Liver (tissue), 3 donors: ENCODE data around the gene AKAP10.

ENCODE experiments used
- CTCF ChIP-seq: fragments of 150-350 bp; IDR thresholded peaks from 2 replicates; pipeline ENCODE4 v1.5.1; 2017; ENCODE audit warnings: improper control_type of control experiment, low read depth, low read length; ENCODE audit not compliant: missing input control
- FOXA1 ChIP-seq: IDR thresholded peaks from 2 replicates; pipeline ENCODE4 v1.6.1; 2016; ENCODE audit warnings: antibody characterized with exemption
- HNF4A ChIP-seq, 2 donors: conservative IDR thresholded peaks; 2 replicates each; pipeline ENCODE4 v1.6.1; 2016; ENCODE audit warnings: antibody characterized with exemption in 2 of 2, mild to moderate bottlenecking in 2 of 2
- MAX ChIP-seq: IDR thresholded peaks from 2 replicates; pipeline ENCODE4 v1.6.1; 2016; ENCODE audit warnings: antibody characterized with exemption
- NR2F2 ChIP-seq: IDR thresholded peaks from 2 replicates; pipeline ENCODE4 v1.6.1; 2016; ENCODE audit warnings: antibody characterized with exemption
- RXRA ChIP-seq, 2 donors: IDR thresholded peaks; 2 replicates each; pipeline ENCODE4 v1.6.1; 2017 to 2018; ENCODE audit warnings: antibody characterized with exemption in 2 of 2, mild to moderate bottlenecking in 1 of 2
- SP1 ChIP-seq: IDR thresholded peaks from 2 replicates; pipeline ENCODE4 v1.6.1; 2018; ENCODE audit warnings: antibody characterized with exemption, mild to moderate bottlenecking
- TAF1 ChIP-seq: conservative IDR thresholded peaks from 2 replicates; pipeline ENCODE4 v1.6.1; 2016; ENCODE audit warnings: antibody characterized with exemption, mild to moderate bottlenecking
- donor health status: healthy.
- donor health status: healthy.

- no peak for TF ChIP-seq CTCF
- no peak for TF ChIP-seq RXRA (IDR thresholded peaks at IDR 0.05)
- no peak for TF ChIP-seq TAF1
- no peak for TF ChIP-seq NR2F2
- no peak for TF ChIP-seq MAX
- no peak for TF ChIP-seq FOXA1
- no peak for TF ChIP-seq SP1
- no peak for TF ChIP-seq HNF4A (conservative IDR thresholded peaks at IDR 0.05)
Observed at GRCh38 chr17:19978805-19979211, 1.2 kb upstream of the AKAP10 start.
